ENCODE data around the gene SYTL1.

Gene SYTL1

GRCh38 chr1:27356619-27357280 is 14.9 kb downstream of the SYTL1 start:
- no peak for TF ChIP-seq CTCF (IDR thresholded peaks at IDR 0.05; ENCODE audit: extremely low read depth, missing control alignments)
- DNase-seq (ENCODE audit: low spot score): no peak

- DNase-seq (ENCODE audit: low spot score): peak; percentile 96
- peak; percentile 88 for TF ChIP-seq CTCF (IDR thresholded peaks at IDR 0.05; ENCODE audit: extremely low read depth, missing control alignments)
These were observed 15.6 kb downstream of the SYTL1 start for GRCh38 chr1:27357281-27358037.

- DNase-seq (ENCODE audit: low spot score): no peak
- TF ChIP-seq CTCF (IDR thresholded peaks at IDR 0.05; ENCODE audit: extremely low read depth, missing control alignments): no peak
These were observed 16.5 kb downstream of the SYTL1 start for GRCh38 chr1:27358038-27358927.

- no peak for TF ChIP-seq CTCF (IDR thresholded peaks at IDR 0.05; ENCODE audit: extremely low read depth, missing control alignments)
- DNase-seq (ENCODE audit: low spot score): no peak
These were observed 17.1 kb downstream of the SYTL1 start for GRCh38 chr1:27358928-27359313.

GRCh38 chr1:27359822-27360158 is 18.0 kb downstream of the SYTL1 start:
- no peak for TF ChIP-seq CTCF (IDR thresholded peaks at IDR 0.05; ENCODE audit: extremely low read depth, missing control alignments)
- DNase-seq (ENCODE audit: low spot score): no peak

GRCh38 chr1:27360159-27361043 is 18.6 kb downstream of the SYTL1 start:
- no peak for TF ChIP-seq CTCF (IDR thresholded peaks at IDR 0.05; ENCODE audit: extremely low read depth, missing control alignments)
- peak; percentile 81 for DNase-seq (ENCODE audit: low spot score)
